Astrocyte (in vitro differentiated cells and primary cell): ENCODE data around the gene NDUFAF5.

Experiments
- CTCF ChIP-seq: IDR thresholded peaks from 2 replicates; pipeline ENCODE4 v1.5.1; 2011; ENCODE audit warnings: low read depth, mild to moderate bottlenecking, inconsistent platforms, low read length, moderate library complexity; ENCODE audit not compliant: insufficient read depth
- EZH2 ChIP-seq: IDR thresholded peaks from 2 replicates; pipeline ENCODE4 v1.6.1; 2012; ENCODE audit warnings: mild to moderate bottlenecking, low read length, inconsistent platforms; ENCODE audit not compliant: insufficient read depth

- TF ChIP-seq CTCF, result no peak
- no peak for TF ChIP-seq EZH2
Observed at GRCh38 chr20:13799040-13799439, 14.2 kb downstream of the NDUFAF5 start.
